H9 (cell line): ENCODE results near the gene WDR37. TPM values are rescaled to one million over a fixed set of nuclear protein-coding genes. Genes with fewer than 3 reads are reported as not detected.

Experiments used
- DNase-seq: peaks from one replicate; pipeline ENCODE4 v3.0.0-alpha.2; 2017
- H2AFZ ChIP-seq: one replicate; pipeline ENCODE4 v1.6.1; 2013; ENCODE audit warnings: mild to moderate bottlenecking, low read length, control low read depth, moderate library complexity
- H2AK5ac ChIP-seq: 2 replicates; pipeline ENCODE4 v1.6.1; 2013; ENCODE audit warnings: low read length, control low read depth, mixed read lengths; ENCODE audit not compliant: insufficient read length
- H2BK120ac ChIP-seq: one replicate; pipeline ENCODE4 v1.6.1; 2013; ENCODE audit warnings: low read depth, mild to moderate bottlenecking, low read length, control low read depth, inconsistent platforms; ENCODE audit not compliant: poor library complexity, severe bottlenecking
- H2BK12ac ChIP-seq: 2 replicates; pipeline ENCODE4 v1.6.1; 2013; ENCODE audit warnings: low read length, control low read depth, mixed read lengths, low read depth; ENCODE audit not compliant: insufficient read length
- H2BK15ac ChIP-seq: 2 replicates; pipeline ENCODE4 v1.6.1; 2013; ENCODE audit warnings: low read depth, low read length, control low read depth
- H2BK20ac ChIP-seq: one replicate; pipeline ENCODE4 v1.6.1; 2013; ENCODE audit warnings: low read depth, mild to moderate bottlenecking, low read length, control low read depth, inconsistent platforms; ENCODE audit not compliant: poor library complexity, severe bottlenecking
- H2BK5ac ChIP-seq: 2 replicates; pipeline ENCODE4 v1.6.1; 2013; ENCODE audit warnings: low read length, control low read depth, mixed read lengths; ENCODE audit not compliant: insufficient read length
- H3K14ac ChIP-seq: 2 replicates; pipeline ENCODE4 v1.6.1; 2013; ENCODE audit warnings: low read length, control low read depth; ENCODE audit not compliant: insufficient read depth
- H3K18ac ChIP-seq: 2 replicates; pipeline ENCODE4 v1.6.1; 2013; ENCODE audit warnings: low read depth, mild to moderate bottlenecking, mixed read lengths, low read length, control low read depth; ENCODE audit not compliant: insufficient read length
- H3K23ac ChIP-seq: 2 replicates; pipeline ENCODE4 v1.6.1; 2013; ENCODE audit warnings: low read length, control low read depth, mixed read lengths, low read depth; ENCODE audit not compliant: insufficient read length
- H3K23me2 ChIP-seq: 2 replicates; pipeline ENCODE4 v1.6.1; 2013; ENCODE audit warnings: low read depth, mild to moderate bottlenecking, mixed read lengths, low read length, control low read depth; ENCODE audit not compliant: insufficient read length, poor library complexity, severe bottlenecking
- H3K27ac ChIP-seq: 2 replicates; pipeline ENCODE4 v1.5.1; 2013; ENCODE audit warnings: low read length, control low read depth, mixed read lengths, low read depth; ENCODE audit not compliant: insufficient read length
- H3K27me3 ChIP-seq: 2 replicates; pipeline ENCODE4 v1.6.1; 2013; ENCODE audit warnings: low read length, control low read depth, inconsistent platforms; ENCODE audit not compliant: insufficient read depth
- H3K4ac ChIP-seq: 2 replicates; pipeline ENCODE4 v1.6.1; 2013; ENCODE audit warnings: low read depth, mild to moderate bottlenecking, control low read depth, inconsistent platforms, low read length, moderate library complexity
- H3K4me1 ChIP-seq: 2 replicates; pipeline ENCODE4 v1.6.1; 2013; ENCODE audit warnings: low read length, control low read depth, inconsistent platforms; ENCODE audit not compliant: insufficient read depth
- H3K4me2 ChIP-seq: 2 replicates; pipeline ENCODE4 v1.6.1; 2013; ENCODE audit warnings: low read length, control low read depth, mixed read lengths; ENCODE audit not compliant: insufficient read length, insufficient read depth
- H3K56ac ChIP-seq: 2 replicates; pipeline ENCODE4 v1.6.1; 2013; ENCODE audit warnings: low read depth, mild to moderate bottlenecking, mixed read lengths, low read length, control low read depth; ENCODE audit not compliant: insufficient read length
- H3K79me1 ChIP-seq: 2 replicates; pipeline ENCODE4 v1.6.1; 2013; ENCODE audit warnings: low read depth, mild to moderate bottlenecking, moderate library complexity, low read length, control low read depth, inconsistent platforms; ENCODE audit not compliant: insufficient read depth, poor library complexity, severe bottlenecking
- H3K79me2 ChIP-seq: 2 replicates; pipeline ENCODE4 v1.6.1; 2013; ENCODE audit warnings: low read length, control low read depth, inconsistent platforms; ENCODE audit not compliant: insufficient read depth
- H3K9ac ChIP-seq: 2 replicates; pipeline ENCODE4 v1.6.1; 2013; ENCODE audit warnings: low read length, control low read depth, mixed read lengths; ENCODE audit not compliant: insufficient read length; ENCODE audit errors: extremely low read depth
- H3K9me3 ChIP-seq: one replicate; pipeline ENCODE4 v1.6.1; 2013; ENCODE audit warnings: low read depth, low read length, inconsistent platforms; ENCODE audit not compliant: control insufficient read depth
- H3T11ph ChIP-seq: one replicate; pipeline ENCODE4 v1.6.1; 2013; ENCODE audit warnings: mild to moderate bottlenecking, low read length, control low read depth, inconsistent platforms
- H4K20me1 ChIP-seq: one replicate; pipeline ENCODE4 v1.6.1; 2013; ENCODE audit not compliant: control insufficient read depth, insufficient read length, insufficient read depth
- H4K5ac ChIP-seq: 2 replicates; pipeline ENCODE4 v1.6.1; 2013; ENCODE audit warnings: low read depth, mild to moderate bottlenecking, mixed read lengths, low read length, control low read depth; ENCODE audit not compliant: insufficient read length
- H4K8ac ChIP-seq: replicated peaks from 2 replicates; pipeline ENCODE4 v1.6.1; 2013; ENCODE audit warnings: low read length, control low read depth, mixed read lengths, low read depth; ENCODE audit not compliant: insufficient read length
- H4K91ac ChIP-seq: 2 replicates; pipeline ENCODE4 v1.6.1; 2013; ENCODE audit warnings: low read depth, mild to moderate bottlenecking, moderate library complexity, mixed read lengths, low read length, control low read depth; ENCODE audit not compliant: insufficient read length
- H3K27ac Mint-ChIP-seq, 3 experiments: 2 replicates in 2 of 3; 3 replicates in 1 of 3; pipeline ENCODE4 v1.8.0; 2020 to 2021; ENCODE audit warnings: mixed read lengths in 3 of 3, mild to moderate bottlenecking in 1 of 3, moderate library complexity in 1 of 3
- H3K27me3 Mint-ChIP-seq: 2 replicates; pipeline ENCODE4 v1.8.0; 2021; ENCODE audit warnings: low read depth, mild to moderate bottlenecking, moderate library complexity, mixed read lengths
- H3K36me3 Mint-ChIP-seq, 3 experiments: 2 replicates in 2 of 3; 3 replicates in 1 of 3; pipeline ENCODE4 v1.8.0; 2020 to 2021; ENCODE audit warnings: low read depth in 3 of 3, mixed read lengths in 3 of 3; ENCODE audit not compliant: insufficient read depth in 1 of 3
- H3K4me1 Mint-ChIP-seq, 2 experiments: 2 replicates each; pipeline ENCODE4 v1.8.0; 2020; ENCODE audit warnings: mixed read lengths in 2 of 2
- H3K4me3 Mint-ChIP-seq, 2 experiments: 2 replicates in 1 of 2; 3 replicates in 1 of 2; pipeline ENCODE4 v1.8.0; 2020 to 2021; ENCODE audit warnings: mild to moderate bottlenecking in 2 of 2, mixed read lengths in 2 of 2, moderate library complexity in 1 of 2
- H3K9me3 Mint-ChIP-seq, 2 experiments: 2 replicates in 1 of 2; 3 replicates in 1 of 2; pipeline ENCODE4 v1.8.0; 2020; ENCODE audit warnings: mild to moderate bottlenecking in 2 of 2, mixed read lengths in 2 of 2, moderate library complexity in 1 of 2
- WGBS: extraction: QIAGEN DNeasy Blood & Tissue Kit; methylation state at CpG from one replicate; pipeline ENCODE4 v1.1.7; 2013; ENCODE audit warnings: missing lambda C conversion rate, low lambda C conversion rate, mixed read lengths; ENCODE audit not compliant: insufficient read length; ENCODE audit errors: extremely low coverage; 5-methylcytosine and 5-hydroxymethylcytosine counted together
- total RNA-seq: library from RNA; stranded (reverse); gene quantifications from 2 replicates; pipeline ENCODE4 v1.2.1, GENCODE V29; 2021
- TF ChIP-seq, protein P1 (sequence below): fragments of 200-600 bp; sonication (generic); conservative IDR thresholded peaks from 3 replicates; pipeline ENCODE4 v1.8.0; 2021; ENCODE audit warnings: antibody characterized with exemption, mild to moderate bottlenecking

WDR37 gene
- total RNA-seq, 1 experiment from 2014 or later = 13.1 TPM

DNA sequence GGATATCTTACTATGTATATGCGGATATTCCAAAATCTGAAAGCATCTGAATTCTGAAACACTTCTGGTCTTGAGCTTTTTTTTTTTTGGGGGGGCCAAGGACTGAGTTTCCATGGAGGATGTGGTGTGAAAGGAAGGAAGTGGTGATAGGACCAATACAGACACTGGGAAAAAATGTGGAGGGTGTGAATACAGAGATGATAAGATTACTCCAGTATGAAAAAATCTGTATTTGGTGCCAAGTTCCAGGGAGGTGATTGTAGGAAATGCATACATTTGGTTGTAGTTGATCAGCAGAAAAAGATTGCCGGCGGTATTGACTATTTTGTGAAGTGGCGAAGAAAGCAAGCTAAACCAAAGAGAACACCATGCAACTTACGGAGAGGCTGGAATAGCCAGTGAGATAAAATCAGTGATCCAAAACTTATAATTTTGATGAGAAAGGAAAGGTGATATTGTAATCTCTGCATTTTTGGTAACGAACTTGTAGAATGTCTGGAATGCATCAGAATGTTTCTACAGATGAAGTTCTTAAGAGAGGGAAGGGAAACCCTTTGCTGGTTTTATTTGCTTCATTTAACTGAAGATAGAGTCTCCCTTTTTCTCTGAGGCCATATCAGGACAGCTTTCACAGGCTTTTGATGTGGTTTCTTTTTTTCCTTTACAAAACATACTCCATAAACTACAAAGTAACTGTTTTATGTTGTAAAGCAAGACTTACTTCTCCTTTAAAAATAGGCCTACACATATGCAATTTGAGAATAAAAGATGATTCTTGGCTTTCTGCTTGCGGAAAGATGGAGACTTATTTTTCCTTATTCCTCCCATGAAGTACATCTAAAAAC is 6.0 kb downstream of the WDR37 start:
- H3K4me2 ChIP-seq = no peak overlapping the region
- H3K27me3 ChIP-seq = no peaks in the 10 kb centered on the region
- no peak for DNase-seq
- no peak overlapping the region for H2BK5ac ChIP-seq
- H2BK12ac ChIP-seq = no peak overlapping the region
- TF ChIP-seq, protein P1, sequence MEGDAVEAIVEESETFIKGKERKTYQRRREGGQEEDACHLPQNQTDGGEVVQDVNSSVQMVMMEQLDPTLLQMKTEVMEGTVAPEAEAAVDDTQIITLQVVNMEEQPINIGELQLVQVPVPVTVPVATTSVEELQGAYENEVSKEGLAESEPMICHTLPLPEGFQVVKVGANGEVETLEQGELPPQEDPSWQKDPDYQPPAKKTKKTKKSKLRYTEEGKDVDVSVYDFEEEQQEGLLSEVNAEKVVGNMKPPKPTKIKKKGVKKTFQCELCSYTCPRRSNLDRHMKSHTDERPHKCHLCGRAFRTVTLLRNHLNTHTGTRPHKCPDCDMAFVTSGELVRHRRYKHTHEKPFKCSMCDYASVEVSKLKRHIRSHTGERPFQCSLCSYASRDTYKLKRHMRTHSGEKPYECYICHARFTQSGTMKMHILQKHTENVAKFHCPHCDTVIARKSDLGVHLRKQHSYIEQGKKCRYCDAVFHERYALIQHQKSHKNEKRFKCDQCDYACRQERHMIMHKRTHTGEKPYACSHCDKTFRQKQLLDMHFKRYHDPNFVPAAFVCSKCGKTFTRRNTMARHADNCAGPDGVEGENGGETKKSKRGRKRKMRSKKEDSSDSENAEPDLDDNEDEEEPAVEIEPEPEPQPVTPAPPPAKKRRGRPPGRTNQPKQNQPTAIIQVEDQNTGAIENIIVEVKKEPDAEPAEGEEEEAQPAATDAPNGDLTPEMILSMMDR = no peak
- no peaks in the 10 kb centered on the region; a peak in 2 of 7 replicates for H3K36me3 Mint-ChIP-seq
- H2AFZ ChIP-seq = no peak overlapping the region
- no peak overlapping the region for H2BK120ac ChIP-seq
- H2AK5ac ChIP-seq = no peak overlapping the region
- no peak overlapping the region for H4K8ac ChIP-seq
- no peak overlapping the region for H2BK20ac ChIP-seq
- no peak overlapping the region for H3K23ac ChIP-seq
- no peak overlapping the region for H3K18ac ChIP-seq
- H3K79me1 ChIP-seq = peaks cover 13% of the 10 kb centered on the region
- H4K5ac ChIP-seq = no peak overlapping the region
- WGBS = no CpG with 5 or more reads among the region's 7 CpGs
- H4K91ac ChIP-seq = no peak overlapping the region
- H4K20me1 ChIP-seq = no peaks in the 10 kb centered on the region
- H3T11ph ChIP-seq = no peak overlapping the region
- H3K9me3 ChIP-seq = no peaks in the 10 kb centered on the region
- no peak overlapping the region for H3K14ac ChIP-seq
- H3K27ac Mint-ChIP-seq = peak overlapping the region in 1 of 3 experiments; percentile 4; a peak in 2 of 7 replicates
- H3K4me1 Mint-ChIP-seq = peaks cover 10 to 20% of the 10 kb centered on the region in 2 experiments
- no peaks in the 10 kb centered on the region for H3K4me1 ChIP-seq
- H3K27me3 Mint-ChIP-seq = no peaks in the 10 kb centered on the region
- no peak overlapping the region for H3K9ac ChIP-seq
- peaks cover 16% of the 10 kb centered on the region; the same call in 1 of the 2 replicates for H3K79me2 ChIP-seq
- H3K4ac ChIP-seq = no peak overlapping the region
- no peak overlapping the region for H3K27ac ChIP-seq
- H3K9me3 Mint-ChIP-seq = no peaks in the 10 kb centered on the region
- H2BK15ac ChIP-seq = no peak overlapping the region
- H3K56ac ChIP-seq = no peak overlapping the region
- H3K4me3 Mint-ChIP-seq = no peak overlapping the region
- no peaks in the 10 kb centered on the region for H3K23me2 ChIP-seq
